A673 (cell line): ENCODE measurements around the gene PPP2R5A. TPM values are rescaled to one million over a fixed set of nuclear protein-coding genes. Genes with fewer than 3 reads are reported as not detected.

Source experiments
- BruUV-seq: library from RNA; stranded (reverse); fragments of 400-500 nt; replicated peaks from 2 replicates; lab custom pipeline; 2021; lab: Mats Ljungman, UMichigan
- CTCF ChIA-PET: fragments of 300-600 bp; sonication (Branson Sonifier 250); formaldehyde crosslinking; loops from one replicate; lab custom pipeline; 2022; ENCODE audit warnings: antibody characterized with exemption; lab: Charles Lee
- POLR2A ChIA-PET: fragments of 300-600 bp; sonication (Branson Sonifier 250); formaldehyde crosslinking; loops from one replicate; lab custom pipeline; 2022; ENCODE audit warnings: antibody characterized with exemption; ENCODE audit not compliant: low non-redundant PET; lab: Charles Lee
- DNase-seq: peaks from one replicate; pipeline ENCODE4 v3.0.0-alpha.2; 2015; ENCODE audit warnings: low spot score
- H3K27ac ChIP-seq: fragments of 200-600 bp; sonication (generic); 2 replicates; pipeline ENCODE4 v1.5.1; 2016; ENCODE audit warnings: mixed run types, low read depth, mild to moderate bottlenecking, mixed read lengths, antibody characterized with exemption, low read length; ENCODE audit not compliant: poor library complexity, severe bottlenecking
- H3K27me3 ChIP-seq: fragments of 200-600 bp; sonication (generic); replicated peaks from 2 replicates; pipeline ENCODE4 v1.6.1; 2017; ENCODE audit warnings: mixed run types, low read depth, mild to moderate bottlenecking, mixed read lengths, antibody characterized with exemption, low read length; ENCODE audit not compliant: insufficient read depth, poor library complexity
- H3K36me3 ChIP-seq: fragments of 200-600 bp; sonication (generic); 2 replicates; pipeline ENCODE4 v1.6.1; 2016; ENCODE audit warnings: mixed run types, mild to moderate bottlenecking, mixed read lengths, antibody characterized with exemption, low read length; ENCODE audit not compliant: insufficient read depth, poor library complexity, severe bottlenecking
- H3K4me1 ChIP-seq: fragments of 200-600 bp; sonication (generic); 2 replicates; pipeline ENCODE4 v1.6.1; 2017; ENCODE audit warnings: mixed run types, mild to moderate bottlenecking, mixed read lengths, antibody characterized with exemption, low read length; ENCODE audit not compliant: insufficient read depth, poor library complexity, severe bottlenecking
- H3K4me3 ChIP-seq: fragments of 200-600 bp; sonication (generic); 2 replicates; pipeline ENCODE4 v1.5.1; 2016; ENCODE audit warnings: low read depth, mixed run types, mild to moderate bottlenecking, mixed read lengths, low read length; ENCODE audit not compliant: poor library complexity, severe bottlenecking
- H3K9me3 ChIP-seq: fragments of 200-600 bp; sonication (generic); 2 replicates; pipeline ENCODE4 v1.6.1; 2016; ENCODE audit warnings: mixed run types, low read depth, mild to moderate bottlenecking, mixed read lengths, antibody characterized with exemption, low read length; ENCODE audit not compliant: poor library complexity, severe bottlenecking
- EZH2 ChIP-seq: fragments of 200-600 bp; sonication (generic); IDR thresholded peaks from 2 replicates; pipeline ENCODE4 v1.6.1; 2017; ENCODE audit warnings: borderline replicate concordance, low read depth, mild to moderate bottlenecking, mixed read lengths, antibody characterized with exemption, low read length; ENCODE audit not compliant: poor library complexity, severe bottlenecking
- intact Hi-C: fragments of 100-400 bp; cut with micrococcal nuclease; formaldehyde crosslinking; loops from one replicate; pipeline ENCODE4 v1.10.0; 2022; ENCODE audit not compliant: unreplicated experiment
- total RNA-seq: library from RNA; stranded (reverse); gene quantifications from 2 replicates; pipeline ENCODE4 v1.2.3, GENCODE V29; 2021
- TF ChIP-seq, protein P1 (sequence below): fragments of 300-800, 200-600 bp; sonication (generic); conservative IDR thresholded peaks from 2 replicates; pipeline ENCODE4 v1.5.1; 2017; ENCODE audit warnings: low read depth, mild to moderate bottlenecking, antibody characterized with exemption, low read length, moderate library complexity, mixed read lengths

Gene PPP2R5A
- total RNA-seq, 1 experiment from 2014 or later = 13.9 TPM

- no peaks in the 10 kb centered on the region for H3K4me1 ChIP-seq
- no TSS peak for BruUV-seq
- no peak for DNase-seq
- POLR2A ChIA-PET = no interaction called here
- H3K27me3 ChIP-seq = no peaks in the 10 kb centered on the region
- no peak overlapping the region for H3K4me3 ChIP-seq
- H3K36me3 ChIP-seq = no peaks in the 10 kb centered on the region
- CTCF ChIA-PET = no interaction called here
- H3K27ac ChIP-seq = no peak overlapping the region
- TF ChIP-seq, protein P1, sequence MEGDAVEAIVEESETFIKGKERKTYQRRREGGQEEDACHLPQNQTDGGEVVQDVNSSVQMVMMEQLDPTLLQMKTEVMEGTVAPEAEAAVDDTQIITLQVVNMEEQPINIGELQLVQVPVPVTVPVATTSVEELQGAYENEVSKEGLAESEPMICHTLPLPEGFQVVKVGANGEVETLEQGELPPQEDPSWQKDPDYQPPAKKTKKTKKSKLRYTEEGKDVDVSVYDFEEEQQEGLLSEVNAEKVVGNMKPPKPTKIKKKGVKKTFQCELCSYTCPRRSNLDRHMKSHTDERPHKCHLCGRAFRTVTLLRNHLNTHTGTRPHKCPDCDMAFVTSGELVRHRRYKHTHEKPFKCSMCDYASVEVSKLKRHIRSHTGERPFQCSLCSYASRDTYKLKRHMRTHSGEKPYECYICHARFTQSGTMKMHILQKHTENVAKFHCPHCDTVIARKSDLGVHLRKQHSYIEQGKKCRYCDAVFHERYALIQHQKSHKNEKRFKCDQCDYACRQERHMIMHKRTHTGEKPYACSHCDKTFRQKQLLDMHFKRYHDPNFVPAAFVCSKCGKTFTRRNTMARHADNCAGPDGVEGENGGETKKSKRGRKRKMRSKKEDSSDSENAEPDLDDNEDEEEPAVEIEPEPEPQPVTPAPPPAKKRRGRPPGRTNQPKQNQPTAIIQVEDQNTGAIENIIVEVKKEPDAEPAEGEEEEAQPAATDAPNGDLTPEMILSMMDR = no peak
- no peak for TF ChIP-seq EZH2
- intact Hi-C loops = no loop called here
- H3K9me3 ChIP-seq = no peaks in the 10 kb centered on the region
Measured at GRCh38 chr1:212244441-212244840, 40.8 kb upstream of the PPP2R5A start.

GRCh38 chr1:212247179-212247721 lies 38.0 kb upstream of the PPP2R5A start:
- intact Hi-C loops = no loop called here
- TF ChIP-seq EZH2 = no peak
- TF ChIP-seq, protein P1 = no peak
- CTCF ChIA-PET = no interaction called here
- POLR2A ChIA-PET = no interaction called here
- Histone ChIP-seq H3K27me3 (no peaks in the 10 kb centered on the region), H3K9me3 (no peaks in the 10 kb centered on the region), H3K4me1 (no peaks in the 10 kb centered on the region), H3K27ac (no peak overlapping the region), H3K4me3 (no peak overlapping the region), H3K36me3 (no peaks in the 10 kb centered on the region)
- no TSS peak for BruUV-seq
- DNase-seq = peak; percentile 9

- intact Hi-C loops = no loop called here
- Histone ChIP-seq H3K9me3 (no peaks in the 10 kb centered on the region), H3K27ac (no peak overlapping the region), H3K27me3 (no peaks in the 10 kb centered on the region), H3K36me3 (no peaks in the 10 kb centered on the region), H3K4me1 (no peaks in the 10 kb centered on the region), H3K4me3 (no peak overlapping the region)
- no TSS peak for BruUV-seq
- DNase-seq = no peak
- TF ChIP-seq, protein P1 = no peak
- TF ChIP-seq EZH2 = no peak
- POLR2A ChIA-PET = no interaction called here
- CTCF ChIA-PET = interaction anchor here (0.6 kb wide), 1 partner anchor 14 kb away, joined by 3 read pairs; no protein-coding TSS in a partner anchor
Measured at GRCh38 chr1:212247988-212248387, 37.2 kb upstream of the PPP2R5A start.
